ENCODE data around the gene CEP85L. TPM values are rescaled to one million over a fixed set of nuclear protein-coding genes. Genes with fewer than 3 reads are reported as not detected.

CEP85L gene
- total RNA-seq, 1 donor from 2014 or later = 10.5 TPM

DNA sequence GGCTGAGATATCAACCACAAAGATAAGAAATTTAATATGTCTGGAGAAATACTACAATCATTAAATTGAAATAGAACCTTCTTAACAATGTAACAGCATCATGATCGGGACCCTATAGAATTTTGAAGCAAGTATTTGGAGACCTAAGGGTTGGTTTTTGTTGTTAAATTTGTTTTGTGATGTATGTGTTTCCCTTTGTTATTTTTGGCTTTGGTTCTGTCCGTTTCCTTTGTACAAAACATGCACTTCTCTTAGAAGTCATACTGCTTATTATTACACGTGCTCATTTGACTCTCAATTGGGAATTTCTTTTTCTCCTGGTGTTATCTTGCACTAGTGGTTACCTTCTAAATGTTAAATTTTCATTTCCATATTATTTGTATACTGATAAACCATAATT is 107.3 kb downstream of the CEP85L start:
- Histone ChIP-seq H3K4me1 (no peaks in the 10 kb centered on the region), H3K4me3 (no peak overlapping the region), H3K27ac (no peak overlapping the region), H3K9me3 (no peaks in the 10 kb centered on the region), H3K27me3 (no peaks in the 10 kb centered on the region), H3K36me3 (no peaks in the 10 kb centered on the region)
- ATAC-seq = no peak
- TF ChIP-seq, protein P1, sequence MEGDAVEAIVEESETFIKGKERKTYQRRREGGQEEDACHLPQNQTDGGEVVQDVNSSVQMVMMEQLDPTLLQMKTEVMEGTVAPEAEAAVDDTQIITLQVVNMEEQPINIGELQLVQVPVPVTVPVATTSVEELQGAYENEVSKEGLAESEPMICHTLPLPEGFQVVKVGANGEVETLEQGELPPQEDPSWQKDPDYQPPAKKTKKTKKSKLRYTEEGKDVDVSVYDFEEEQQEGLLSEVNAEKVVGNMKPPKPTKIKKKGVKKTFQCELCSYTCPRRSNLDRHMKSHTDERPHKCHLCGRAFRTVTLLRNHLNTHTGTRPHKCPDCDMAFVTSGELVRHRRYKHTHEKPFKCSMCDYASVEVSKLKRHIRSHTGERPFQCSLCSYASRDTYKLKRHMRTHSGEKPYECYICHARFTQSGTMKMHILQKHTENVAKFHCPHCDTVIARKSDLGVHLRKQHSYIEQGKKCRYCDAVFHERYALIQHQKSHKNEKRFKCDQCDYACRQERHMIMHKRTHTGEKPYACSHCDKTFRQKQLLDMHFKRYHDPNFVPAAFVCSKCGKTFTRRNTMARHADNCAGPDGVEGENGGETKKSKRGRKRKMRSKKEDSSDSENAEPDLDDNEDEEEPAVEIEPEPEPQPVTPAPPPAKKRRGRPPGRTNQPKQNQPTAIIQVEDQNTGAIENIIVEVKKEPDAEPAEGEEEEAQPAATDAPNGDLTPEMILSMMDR (IDR thresholded peaks at IDR 0.05) = no peak
- no peak for DNase-seq
- intact Hi-C loops (cut with DNase I) = no loop called here

DNA sequence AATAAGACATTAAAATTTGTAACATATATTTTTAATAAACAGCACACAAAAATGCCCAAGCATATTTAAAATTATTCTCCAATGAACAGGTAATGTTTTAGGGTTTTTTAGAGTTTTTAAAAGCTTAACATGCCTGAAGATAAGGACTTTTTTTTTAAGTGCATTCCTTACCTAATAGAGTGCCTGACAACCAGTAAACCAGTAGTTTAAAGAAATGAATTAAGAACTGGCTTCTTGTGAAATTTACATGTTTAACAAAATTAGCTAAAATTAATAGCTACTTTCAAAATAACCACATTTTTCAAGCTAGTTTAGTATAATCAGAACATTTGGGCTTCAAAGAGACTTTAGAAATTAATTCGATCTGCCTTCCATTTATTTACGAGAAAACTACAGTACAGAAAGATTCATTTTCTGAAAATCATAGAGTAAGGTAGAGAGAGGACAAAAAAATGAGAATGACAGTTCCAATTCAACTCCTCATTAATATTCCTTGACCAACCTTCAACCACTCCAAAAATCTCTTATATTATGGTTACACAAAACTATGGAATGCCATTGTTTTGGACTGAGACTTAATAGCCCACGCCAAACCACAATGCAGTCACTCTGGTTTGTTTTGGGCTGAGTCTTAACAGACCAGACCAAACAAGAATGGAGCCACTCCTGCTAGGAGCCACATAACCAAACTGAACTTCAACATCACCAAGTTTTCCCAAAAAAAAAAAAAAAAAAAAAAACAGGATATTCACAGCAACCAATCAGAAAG is 109.0 kb downstream of the CEP85L start:
- Histone ChIP-seq H3K4me3 (no peak overlapping the region), H3K4me1 (no peaks in the 10 kb centered on the region), H3K27me3 (no peaks in the 10 kb centered on the region), H3K27ac (no peak overlapping the region), H3K9me3 (no peaks in the 10 kb centered on the region), H3K36me3 (no peaks in the 10 kb centered on the region)
- TF ChIP-seq, protein P1 (IDR thresholded peaks at IDR 0.05) = no peak
- no peak for DNase-seq
- intact Hi-C loops (cut with DNase I) = no loop called here
- no peak for ATAC-seq

DNA sequence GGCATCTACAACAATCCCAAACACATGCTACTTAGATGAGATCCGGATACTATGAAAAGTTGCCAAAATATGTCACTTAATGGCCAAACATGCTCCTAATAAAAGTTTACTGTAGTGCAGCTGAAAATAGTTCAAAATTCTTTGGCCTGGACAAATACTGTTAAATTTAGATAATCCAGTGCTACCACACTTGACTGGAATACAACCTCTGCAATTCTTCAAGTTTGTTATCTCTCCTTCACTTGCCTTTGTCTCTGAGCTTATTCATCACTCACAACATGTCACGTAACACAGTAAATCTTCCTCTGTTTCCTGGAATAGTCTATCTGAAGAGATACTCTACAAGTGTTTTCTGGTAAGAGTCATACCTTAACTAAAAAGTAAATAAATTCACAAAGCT is 113.8 kb downstream of the CEP85L start:
- Histone ChIP-seq H3K9me3 (no peaks in the 10 kb centered on the region), H3K4me3 (no peak overlapping the region), H3K27ac (no peak overlapping the region), H3K27me3 (no peaks in the 10 kb centered on the region), H3K36me3 (no peaks in the 10 kb centered on the region), H3K4me1 (no peaks in the 10 kb centered on the region)
- intact Hi-C loops (cut with DNase I) = no loop called here
- DNase-seq (no peak), ATAC-seq (no peak)
- TF ChIP-seq, protein P1 (IDR thresholded peaks at IDR 0.05) = no peak

DNA sequence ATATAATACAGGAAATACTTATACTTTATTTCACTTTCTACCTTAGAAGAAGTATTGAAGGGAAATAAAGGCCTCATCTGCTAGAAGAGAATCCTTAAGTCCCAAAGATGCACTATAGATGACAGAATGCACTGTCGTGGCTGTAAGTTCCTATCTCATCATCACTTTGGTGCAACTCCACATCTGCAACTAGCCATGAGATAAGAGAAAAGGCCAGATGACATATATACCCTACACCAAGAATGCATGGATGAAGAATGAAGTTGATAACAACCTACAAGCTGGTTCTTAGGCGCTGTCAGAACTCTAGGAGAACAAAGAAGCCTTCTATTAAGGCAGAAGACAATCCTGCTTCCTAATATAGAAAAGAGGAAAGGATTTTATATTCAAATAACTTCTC is 114.9 kb downstream of the CEP85L start:
- H3K27me3 ChIP-seq = no peaks in the 10 kb centered on the region
- intact Hi-C loops (cut with DNase I) = no loop called here
- ATAC-seq = no peak
- no peaks in the 10 kb centered on the region for H3K4me1 ChIP-seq
- no peaks in the 10 kb centered on the region for H3K9me3 ChIP-seq
- DNase-seq = no peak
- no peaks in the 10 kb centered on the region for H3K36me3 ChIP-seq
- TF ChIP-seq, protein P1 (IDR thresholded peaks at IDR 0.05) = no peak
- no peak overlapping the region for H3K4me3 ChIP-seq
- no peak overlapping the region for H3K27ac ChIP-seq

DNA sequence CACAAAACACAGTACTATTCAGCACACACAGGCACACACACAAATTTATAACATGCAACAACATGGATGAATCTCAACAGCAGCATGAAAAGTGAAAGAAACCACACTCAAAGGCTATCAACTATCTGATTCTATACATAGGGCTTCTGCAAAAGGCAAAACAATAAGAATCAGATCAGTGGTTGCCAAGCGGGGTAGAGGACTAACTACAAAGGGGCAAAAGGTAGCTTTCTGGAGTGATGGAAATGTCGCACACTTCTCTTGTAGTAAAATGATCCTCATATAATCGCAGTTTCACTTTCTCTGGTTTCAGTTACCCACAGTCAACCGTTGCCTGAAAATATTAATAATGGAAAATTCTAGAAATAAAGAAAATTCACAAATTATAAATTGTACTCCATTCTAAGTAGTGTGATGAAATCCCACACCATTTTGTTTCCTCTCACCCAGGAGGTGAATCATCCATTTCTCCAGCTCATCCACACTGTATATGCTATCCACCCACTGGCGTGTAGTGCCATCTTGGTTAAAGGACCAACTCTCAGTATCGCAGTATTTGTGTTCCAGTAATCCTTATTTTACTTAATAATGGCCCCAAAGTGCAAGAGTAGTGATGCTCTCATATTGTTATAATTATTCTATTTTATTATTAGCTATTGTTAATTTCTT is 116.1 kb downstream of the CEP85L start:
- Histone ChIP-seq H3K9me3 (no peaks in the 10 kb centered on the region), H3K27ac (no peak overlapping the region), H3K36me3 (no peaks in the 10 kb centered on the region), H3K4me1 (no peaks in the 10 kb centered on the region), H3K4me3 (no peak overlapping the region), H3K27me3 (no peaks in the 10 kb centered on the region)
- intact Hi-C loops (cut with DNase I) = no loop called here
- ATAC-seq = no peak
- no peak for DNase-seq
- TF ChIP-seq, protein P1 (IDR thresholded peaks at IDR 0.05) = no peak

All from upper lobe of right lung (tissue), 1 donor.